GM13977 (cell line): ENCODE data around the gene IRF9.

ENCODE experiments used
- DNase-seq: peaks from one replicate; pipeline ENCODE4 v3.0.0; 2012; ENCODE audit warnings: low spot score
- CTCF ChIP-seq: IDR thresholded peaks from 2 replicates; pipeline ENCODE4 v1.5.1; 2012; ENCODE audit warnings: mild to moderate bottlenecking, control low read depth; ENCODE audit not compliant: insufficient read depth; ENCODE audit errors: extremely low read depth, missing control alignments
- in situ Hi-C: fragments of 300-500 bp; cut with MboI; formaldehyde crosslinking; loops from one replicate; pipeline ENCODE4 v1.12.0; 2022; ENCODE audit warnings: low sequenced_read_pairs, low pct_unique_long_range_greater_than_20kb, mixed read lengths, inconsistent platforms; ENCODE audit not compliant: unreplicated experiment

Gene IRF9

GRCh38 chr14:24211311-24211710 is 50.2 kb downstream of the IRF9 start:
- DNase-seq = no peak
- TF ChIP-seq CTCF = no peak
- in situ Hi-C loops = no loop called here

DNA sequence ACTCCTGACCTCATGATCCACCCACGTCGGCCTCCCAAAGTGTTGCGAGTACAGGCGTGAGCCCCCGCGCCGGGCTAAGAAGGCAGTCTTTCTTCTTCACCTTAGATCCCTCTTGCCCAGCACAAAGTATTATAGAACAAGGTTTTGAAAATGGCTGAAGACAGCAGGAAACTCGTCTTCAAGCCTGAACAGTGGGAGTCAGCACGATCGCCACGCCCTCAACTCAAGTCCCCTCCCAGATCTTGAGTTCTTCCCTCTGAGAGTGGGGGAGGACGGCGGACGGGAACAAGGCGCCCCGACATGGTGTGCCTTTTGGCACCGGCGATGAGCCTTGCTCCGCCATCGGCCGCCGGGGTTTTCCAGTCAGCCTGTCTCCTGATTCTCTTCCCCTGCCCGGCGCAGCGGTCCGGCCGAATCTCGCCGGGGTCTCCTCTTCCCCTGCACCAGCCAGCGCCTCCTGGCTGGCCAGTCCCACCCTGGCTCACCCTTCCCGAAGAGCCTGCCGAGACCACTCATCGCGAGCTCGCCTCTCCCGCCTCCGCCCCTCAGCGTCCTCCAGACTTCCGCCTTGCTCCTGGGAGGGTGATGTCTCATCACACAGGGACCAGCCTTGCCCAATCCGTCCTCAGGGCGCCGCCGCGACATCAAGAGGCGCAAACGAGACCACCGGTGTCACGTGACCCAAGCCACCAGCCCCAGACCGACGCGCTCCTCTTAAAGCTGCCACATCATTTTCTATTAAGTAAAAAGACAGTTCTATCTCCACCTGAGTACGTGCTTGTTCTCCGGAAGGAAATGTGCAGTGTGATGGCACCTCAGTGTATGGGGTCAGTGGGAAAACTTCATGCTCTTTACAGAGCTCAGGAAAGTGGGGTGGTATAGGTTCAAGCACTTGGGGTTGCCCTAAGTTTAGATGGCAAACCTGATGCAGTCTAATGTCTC is 52.1 kb downstream of the IRF9 start, which contains the start of gene CHMP4A:
Gene CHMP4A (minus strand): TSS at position 565 of the 942 bp plus-strand sequence. CDS start 49 bp downstream, at position 516.
- in situ Hi-C loops = no loop called here
- no peak for TF ChIP-seq CTCF
- DNase-seq = peak; percentile 95

- in situ Hi-C loops = no loop called here
- DNase-seq = no peak
- no peak for TF ChIP-seq CTCF
Measured at GRCh38 chr14:24213866-24214662, 53.0 kb downstream of the IRF9 start.

DNA sequence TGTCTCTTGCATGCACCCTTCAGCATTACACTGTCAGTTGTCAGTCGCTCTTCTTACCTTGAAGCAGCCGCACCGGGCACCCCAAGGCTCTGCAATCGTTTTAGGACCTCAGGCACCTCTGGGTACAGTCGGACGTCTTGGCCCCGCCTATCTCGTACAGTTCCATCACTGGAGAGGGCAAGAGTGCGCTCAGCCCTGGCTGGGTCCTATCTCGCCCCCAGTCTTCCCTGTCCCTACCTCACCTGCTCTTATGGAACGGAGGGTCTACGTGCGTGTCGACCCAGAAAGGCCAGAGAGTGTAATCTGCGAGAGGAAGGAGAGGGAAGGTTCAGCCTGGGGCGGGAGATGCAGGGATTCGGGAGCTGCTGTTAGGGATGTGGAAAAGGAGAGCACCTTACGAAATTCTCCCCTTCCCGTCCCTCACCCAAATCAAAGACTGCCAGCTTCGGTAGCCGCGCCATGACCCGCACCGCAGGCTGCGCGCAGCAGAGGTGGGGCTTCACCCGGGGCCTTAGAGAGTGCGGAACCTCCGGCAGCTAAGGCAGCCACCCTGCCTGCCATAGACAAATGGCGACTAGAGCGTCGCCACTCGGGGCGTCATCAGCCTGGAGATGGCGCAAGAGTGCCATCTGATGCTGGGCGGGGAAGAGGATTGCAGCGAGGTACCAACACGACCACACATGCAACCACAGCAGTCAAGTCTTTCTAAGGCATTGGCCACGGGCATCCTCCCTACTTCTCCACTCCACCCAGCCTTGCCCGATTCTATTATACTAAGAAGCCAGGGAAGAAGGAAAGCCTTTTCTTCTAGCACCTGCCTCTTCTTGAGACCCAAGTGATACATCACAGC is 54.7 kb downstream of the IRF9 start, which contains the start of gene MDP1:
Gene MDP1 (minus strand): TSS at position 572 of the 850 bp plus-strand sequence. CDS start 111 bp downstream, at position 461.
- DNase-seq = peak; percentile 88
- peak; percentile 92 for TF ChIP-seq CTCF
- in situ Hi-C loops = no loop called here
